GM21528 (cell line): Measurements from ENCODE around the gene RNF130.
A peak's percentile ranks its signal among the peaks of the same experiment; 100 is the strongest.

Experiments used
- ATAC-seq: cut with Tn5 transposase; IDR thresholded peaks from one replicate; pipeline ENCODE4 v1.9.1; 2021; ENCODE audit warnings: mild to moderate bottlenecking, moderate library complexity; ENCODE audit not compliant: unreplicated experiment, low FRiP score

RNF130 gene

DNA sequence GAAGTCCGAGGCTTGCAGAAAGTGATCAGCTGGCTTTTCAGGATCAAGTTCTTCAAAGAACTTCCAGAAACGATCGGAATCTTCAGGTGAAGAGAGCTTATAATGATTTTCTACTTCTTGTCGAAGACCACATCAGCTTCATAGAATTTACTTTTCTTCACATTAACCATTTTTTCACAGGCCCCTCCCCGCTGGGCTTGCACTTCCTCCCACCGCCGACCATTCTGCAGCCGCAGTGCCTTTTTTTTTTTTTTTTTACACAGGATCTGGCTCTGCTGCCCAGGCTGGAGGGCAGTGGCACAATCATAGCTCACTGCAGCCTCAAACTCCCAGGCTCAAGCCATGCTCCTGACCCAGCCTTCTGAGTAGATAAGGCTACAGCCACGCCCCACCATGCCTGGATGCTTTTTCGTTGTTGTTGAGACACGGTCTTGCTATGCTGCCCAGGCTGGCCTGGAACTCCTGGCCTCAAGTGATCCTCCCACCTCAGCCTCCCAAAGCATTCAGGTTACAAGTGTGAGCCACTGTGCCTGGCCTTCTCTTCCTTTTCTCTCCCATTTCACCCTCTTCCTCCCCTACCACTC, 15.3 kb upstream of the RNF130 start:
- ATAC-seq: no peak

DNA sequence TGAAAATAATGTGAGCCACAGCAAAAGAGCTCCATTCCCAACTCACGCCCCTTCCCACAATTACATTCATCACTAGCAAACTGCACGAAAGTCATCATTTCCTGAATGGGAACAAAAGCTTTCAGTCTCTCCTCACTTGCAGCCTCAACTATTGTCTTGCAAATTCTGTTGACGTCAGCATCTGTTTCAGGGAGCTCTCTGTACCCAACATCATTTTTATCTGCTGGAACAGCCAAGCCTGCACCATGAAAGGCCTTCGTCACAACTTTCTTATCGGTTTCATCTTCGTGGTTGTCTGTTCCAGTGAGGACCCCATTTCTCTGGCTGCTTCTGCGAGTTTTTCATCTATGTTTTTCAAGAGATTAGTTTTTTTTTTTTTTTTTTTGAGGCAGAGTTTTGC, 14.3 kb upstream of the RNF130 start:
- ATAC-seq: no peak

DNA sequence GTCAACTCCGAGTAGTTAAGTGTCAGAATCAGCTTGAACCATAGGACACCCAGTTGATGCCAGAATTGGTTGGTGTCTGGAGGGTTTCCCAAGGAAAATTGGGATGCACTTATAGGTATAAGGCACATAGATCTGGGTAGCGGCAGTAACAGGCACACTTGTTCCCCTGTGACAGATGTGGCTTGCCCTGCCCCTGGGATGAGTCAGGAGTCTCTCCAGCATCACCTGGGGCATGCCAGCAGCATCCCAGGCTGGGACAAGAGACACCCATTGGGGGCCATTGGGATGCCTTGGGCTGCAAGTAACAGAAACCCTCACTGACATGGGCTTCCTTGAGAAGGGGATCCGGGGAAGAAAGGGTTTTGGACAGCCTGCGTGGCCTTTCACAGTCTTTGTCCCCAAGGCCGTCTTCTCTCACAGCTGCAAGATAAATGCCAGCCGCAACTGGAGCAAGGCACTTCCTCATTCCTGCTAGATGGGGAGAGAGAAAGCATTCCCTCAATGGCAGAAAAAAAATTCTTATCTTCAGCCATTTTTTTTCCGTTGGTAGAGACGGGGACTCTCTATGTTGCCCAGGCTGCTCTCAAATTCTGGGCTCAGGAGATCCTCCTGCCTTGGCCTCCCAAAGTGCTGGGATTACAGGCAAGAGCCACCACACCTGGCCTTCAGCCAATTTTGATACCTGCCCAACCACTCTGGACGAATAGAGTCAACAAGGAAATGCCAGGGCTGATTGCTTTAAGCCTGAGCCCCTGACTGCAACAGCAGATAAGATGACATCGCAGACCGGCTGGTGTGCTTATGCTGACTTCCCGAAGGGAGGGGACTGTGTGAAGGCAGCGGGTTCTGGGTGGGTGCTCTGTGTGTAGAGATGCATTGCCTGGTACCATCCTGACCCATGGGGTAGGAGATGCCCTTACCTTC, 13.3 kb upstream of the RNF130 start:
- no peak for ATAC-seq

DNA sequence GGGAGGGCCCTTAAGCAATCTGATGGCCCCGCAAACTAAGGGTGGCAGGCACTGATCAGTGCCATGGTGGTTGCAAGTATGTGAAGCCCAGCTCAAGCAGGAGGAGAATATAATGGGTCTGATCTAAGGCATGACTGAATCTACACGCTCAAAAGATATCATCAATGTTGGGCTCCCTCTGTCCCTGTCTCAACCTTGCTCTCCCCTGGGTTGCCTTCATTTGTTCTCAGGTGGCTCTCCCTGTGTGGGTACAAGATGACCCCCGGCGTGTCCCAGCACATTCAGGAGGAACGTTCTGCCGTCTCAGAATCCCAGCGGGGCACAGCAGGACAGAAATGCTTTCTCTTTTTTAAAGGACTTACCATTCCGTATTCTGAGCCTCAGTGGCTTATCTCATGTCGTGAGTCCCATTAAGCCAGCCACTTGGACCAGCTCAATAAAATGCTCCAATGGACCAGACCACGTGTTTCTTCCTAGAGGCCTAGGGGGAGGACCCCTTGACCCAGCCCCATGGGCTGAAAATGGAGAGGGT, 12.0 kb upstream of the RNF130 start:
- no peak for ATAC-seq

DNA sequence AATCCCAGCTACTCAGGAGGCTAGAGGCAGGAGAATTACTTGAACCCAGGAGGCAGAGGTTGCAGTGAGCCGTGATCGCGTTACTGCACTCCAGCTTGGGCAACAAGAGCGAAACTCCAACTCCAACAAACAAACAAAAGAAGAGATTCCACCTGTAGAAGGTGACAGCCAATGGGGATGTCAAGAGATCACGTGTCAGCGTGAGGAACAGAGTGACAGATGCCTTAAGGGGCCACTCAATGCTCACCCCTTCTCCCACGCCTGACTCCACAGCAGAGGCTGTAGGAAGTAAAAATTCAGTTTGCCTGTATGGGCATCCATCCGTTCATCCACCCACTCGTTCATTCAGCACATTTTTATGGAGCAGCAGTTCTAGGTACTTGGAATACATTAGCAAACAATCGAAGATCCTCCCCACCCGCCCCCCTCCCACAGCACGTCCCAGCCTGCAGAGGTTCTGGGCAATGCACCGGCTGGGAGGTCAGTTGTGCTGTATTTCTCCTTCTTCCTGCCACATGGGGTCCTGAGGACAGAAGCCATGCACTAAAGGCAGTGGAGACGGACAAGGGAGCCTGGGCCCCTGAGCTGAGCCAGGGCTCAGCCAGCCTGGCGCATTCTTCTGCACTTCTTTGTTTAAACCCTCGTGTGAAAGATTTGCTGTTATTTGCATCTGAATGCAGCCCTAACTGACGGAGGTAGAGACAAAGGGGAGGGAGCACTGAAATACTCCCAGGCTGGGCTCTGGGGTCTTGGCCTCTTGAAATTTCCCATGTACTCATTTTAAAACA, 11.3 kb upstream of the RNF130 start:
- ATAC-seq: no peak

DNA sequence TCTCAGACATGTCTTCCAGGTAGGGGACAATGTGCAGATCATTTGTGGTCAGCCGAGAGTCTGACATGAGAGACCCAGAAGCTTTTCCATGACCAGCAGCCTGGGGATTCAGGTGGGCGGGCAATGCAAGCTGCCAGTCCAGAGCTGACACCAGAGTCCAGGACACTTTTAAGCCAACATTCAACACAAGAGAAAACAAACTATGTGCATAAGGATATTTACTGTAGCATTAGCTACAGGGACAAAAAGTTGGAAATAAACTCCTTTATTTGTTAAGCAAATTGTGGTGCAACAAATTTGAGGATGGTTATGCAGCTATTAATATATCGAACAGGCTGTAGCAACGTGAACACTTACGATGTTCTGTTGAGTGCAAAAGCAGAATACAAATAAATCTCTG, 9.9 kb upstream of the RNF130 start:
- no peak for ATAC-seq

DNA sequence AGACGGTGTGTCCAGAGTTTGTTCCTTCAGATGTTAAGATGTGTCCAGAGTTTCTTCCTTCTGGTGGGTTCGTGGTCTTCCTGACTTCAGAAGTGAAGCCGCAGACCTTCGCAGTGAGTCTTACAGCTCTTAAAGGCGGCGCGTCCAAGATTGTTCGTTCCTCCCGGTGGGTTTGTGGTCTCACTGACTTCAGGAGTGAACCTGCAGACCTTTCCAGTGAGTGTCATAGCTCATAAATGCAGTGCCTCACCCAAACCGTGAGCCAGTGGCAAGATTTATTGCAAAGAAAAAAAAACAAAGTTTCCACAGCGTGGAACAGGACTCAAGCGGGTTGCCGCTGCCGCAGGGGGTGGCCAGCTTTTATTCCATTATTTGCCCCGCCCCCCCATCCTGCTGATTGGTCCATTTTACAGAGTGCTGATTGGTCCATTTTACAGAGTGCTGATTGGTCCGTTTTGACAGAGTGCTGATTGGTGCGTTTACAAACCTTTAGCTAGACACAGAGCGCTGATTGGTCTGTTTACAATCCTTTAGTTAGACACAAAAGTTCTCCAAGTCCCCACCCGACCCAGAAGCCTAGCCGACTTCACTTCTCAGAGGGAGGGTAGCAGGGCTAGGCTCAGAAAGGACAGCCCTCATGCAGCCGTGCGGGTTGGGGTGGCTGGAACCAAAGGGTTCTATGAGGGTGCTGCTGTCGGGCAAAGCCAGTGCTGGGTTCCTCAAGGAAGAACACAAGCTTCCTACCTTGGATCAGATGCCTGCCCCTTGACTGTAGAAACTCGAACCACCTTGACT, 9.1 kb upstream of the RNF130 start:
- ATAC-seq: no peak

DNA sequence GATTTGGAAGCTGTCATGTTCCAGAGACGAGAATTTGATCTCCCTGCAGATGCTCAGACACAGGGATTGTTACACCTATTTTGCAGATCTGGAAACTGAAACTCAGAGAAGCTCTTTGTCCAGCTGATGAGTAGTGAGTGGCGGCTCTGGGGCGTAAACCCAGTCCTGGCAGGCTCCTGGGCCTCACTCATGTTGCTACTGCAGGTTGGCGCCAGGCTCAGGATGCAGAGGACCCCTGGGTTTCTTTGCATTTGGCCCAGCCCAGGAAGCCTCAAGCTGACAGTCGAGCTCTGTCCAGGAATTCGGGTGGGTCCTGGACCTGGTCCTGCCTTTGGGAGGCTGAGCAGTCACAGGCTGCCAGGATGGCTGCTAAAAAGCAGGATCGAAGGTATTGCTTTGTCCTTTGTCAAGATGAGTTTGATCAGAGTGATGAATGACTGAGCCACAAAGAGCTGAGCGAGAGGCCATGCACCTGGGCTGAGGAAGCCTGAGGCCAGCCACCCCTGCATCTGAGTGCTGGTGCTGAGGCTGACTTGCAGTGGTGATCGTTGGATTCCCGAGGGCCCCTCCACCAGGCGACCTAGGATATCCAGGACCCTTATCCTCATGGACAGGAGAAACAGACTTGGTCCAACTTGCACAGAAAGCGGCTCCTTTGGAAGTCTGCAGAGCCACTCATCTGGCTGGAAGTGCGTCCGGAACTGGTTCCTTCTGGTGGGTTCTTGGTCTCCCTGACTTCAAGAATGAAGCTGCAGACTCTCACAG, 8.3 kb upstream of the RNF130 start:
- ATAC-seq: no peak

DNA sequence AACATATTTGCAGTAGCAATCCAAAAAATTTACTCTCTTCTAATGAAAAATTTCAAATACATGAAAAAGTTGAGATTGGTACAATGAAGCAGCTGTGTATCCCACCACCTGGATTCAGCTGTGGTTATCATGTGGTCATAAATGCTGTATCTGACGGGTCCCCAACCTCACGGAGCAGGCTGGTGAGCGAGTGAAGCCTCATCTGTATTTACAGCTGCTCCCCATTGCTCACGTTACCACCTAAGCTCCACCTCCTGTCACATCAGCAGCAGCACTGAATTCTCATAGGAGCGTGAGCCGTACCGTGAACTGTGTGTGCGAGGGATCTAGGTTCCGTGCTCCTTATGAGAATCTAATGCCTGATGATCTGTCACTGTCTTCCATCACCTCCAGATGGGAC, 6.8 kb upstream of the RNF130 start:
- ATAC-seq: no peak

DNA sequence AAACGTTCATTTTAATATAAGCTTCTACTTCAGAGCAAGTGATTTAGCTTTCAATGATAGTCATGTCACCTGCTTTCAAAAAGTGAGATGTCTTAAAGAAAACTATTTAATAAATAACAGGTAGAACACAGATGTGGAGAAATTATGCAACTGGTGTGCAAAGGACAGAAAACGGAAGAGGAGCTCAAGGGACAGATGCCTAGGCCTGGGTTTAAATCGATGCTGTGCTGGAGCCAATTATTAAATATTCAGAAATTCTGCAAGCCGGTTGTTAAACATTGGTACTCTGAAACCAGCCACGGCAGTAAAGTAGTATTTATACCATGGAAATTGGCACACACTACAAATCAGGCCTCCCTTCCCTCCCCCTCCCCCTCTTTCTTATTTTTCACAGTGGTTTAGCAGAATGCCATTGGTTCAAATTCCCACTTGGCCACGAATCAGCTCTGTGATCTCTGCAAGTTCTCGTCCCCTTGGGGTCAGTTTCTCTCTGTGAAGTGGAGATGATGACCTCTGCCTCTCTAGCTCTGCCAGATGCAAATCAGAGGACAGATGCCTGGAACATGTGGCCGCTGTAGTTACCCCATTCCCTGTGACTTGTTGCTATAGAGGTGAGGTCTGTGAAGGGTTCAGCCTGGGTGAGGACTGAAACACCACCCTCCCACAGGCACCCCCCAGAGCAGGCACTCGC, 6.2 kb upstream of the RNF130 start:
- ATAC-seq: no peak

DNA sequence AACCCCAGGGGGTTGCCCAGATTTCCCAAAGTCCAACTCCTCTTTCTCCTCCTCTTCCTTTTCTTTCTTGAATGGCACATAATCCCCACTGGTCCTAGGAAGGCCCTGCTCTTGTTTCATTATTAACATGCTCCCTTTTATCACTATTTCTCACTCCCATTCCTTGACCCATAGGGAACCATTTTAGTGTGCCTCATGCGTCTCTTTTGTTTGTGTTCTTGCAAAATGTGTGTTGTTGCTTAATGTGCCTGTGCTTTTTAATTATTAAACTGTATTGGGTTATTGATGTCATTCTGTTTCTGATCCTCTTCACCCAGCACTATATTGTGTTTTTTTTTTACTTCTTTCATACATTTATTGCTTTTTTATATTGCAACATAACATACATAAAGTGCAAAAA, 4.1 kb upstream of the RNF130 start:
- no peak for ATAC-seq

DNA sequence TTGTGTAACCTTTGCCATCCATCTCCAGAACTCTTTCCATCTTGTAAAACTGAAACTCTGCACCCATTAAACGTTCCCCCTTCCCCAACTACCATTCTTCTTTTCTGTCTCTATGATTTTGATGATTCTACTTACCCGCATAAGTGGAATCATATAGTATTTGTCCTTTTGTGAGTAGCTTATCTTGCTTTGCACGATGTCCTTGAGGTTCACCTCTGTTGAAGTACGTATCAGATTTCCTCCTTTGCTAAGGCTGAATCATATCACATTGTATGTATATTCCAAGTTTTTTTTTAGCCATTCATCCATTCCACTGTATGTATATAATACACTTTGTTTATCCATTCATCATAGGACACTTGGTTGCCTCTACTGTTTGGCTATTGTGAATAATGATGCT, 2.9 kb upstream of the RNF130 start:
- no peak for ATAC-seq

DNA sequence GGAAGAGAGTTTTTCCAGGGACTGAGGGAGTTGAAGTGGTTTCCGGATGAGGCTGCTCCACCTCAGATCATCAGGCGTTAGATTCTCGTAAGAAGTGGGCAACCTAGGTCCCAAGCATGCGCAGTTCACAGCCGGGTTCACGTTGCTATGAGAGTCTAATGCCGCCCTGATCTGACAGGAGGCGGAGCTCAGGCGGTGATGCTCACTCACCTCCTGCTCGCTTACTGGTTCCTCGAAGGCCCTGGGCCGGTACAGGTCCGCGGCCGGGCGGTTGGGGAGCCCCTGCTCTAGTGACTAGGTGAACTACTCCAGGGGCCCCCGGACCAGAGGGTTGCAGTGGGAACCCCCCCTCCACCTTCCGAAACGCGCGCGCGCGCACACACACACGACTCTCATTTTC, 997 bp upstream of the RNF130 start:
- no peak for ATAC-seq

DNA sequence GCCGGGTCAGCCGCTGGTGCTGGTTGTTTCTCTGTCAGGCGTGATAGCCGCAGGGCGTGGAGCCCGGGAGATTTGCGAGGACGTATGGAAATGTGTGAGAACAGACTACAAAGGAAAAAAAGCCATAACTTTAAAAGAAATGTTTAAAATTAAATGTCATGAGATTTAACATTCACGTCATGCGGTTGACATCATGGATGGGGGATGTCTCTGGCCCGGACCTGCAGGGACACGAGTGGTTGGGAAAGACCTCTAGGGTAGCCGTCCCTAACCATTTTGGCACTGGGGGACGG, 643 bp upstream of the RNF130 start:
- no peak for ATAC-seq

DNA sequence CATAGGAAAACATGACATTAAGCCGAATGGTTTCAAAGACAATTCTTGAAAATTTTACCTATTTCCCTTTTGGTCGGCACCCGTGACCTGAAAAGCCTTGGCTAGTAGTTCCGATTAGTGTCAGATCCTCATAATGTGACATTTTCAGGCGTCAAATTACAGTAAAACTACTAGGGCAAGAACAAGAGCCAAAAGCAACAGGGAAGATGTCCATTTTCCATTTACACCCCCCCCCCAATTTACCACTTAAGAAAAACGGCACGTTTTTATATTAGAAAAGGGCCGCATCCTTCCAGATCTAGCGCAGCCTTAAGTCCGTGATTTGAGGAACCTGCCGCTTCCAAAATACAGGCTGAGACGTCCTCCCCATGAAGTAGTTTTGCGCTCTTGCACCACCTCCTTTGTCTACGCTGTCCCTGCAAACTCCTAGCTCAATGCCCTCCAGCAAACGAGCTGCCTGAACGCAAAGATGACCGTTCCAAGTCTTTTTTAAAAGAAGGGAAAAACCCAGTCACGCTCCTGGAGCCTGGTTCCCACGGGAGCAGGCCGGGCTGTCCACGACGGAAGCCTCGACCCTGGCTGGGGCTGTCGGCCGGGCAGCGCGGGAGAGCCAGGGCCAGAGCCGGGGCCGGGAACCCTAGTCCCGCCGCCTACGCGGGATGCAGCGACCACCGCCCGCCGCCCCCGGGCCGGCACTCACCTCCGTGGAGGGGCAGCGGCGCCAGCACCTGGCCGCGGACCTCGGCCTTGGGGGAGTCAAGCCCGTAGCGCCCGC, 616 bp downstream of the RNF130 start:
- peak; percentile 31 for ATAC-seq

DNA sequence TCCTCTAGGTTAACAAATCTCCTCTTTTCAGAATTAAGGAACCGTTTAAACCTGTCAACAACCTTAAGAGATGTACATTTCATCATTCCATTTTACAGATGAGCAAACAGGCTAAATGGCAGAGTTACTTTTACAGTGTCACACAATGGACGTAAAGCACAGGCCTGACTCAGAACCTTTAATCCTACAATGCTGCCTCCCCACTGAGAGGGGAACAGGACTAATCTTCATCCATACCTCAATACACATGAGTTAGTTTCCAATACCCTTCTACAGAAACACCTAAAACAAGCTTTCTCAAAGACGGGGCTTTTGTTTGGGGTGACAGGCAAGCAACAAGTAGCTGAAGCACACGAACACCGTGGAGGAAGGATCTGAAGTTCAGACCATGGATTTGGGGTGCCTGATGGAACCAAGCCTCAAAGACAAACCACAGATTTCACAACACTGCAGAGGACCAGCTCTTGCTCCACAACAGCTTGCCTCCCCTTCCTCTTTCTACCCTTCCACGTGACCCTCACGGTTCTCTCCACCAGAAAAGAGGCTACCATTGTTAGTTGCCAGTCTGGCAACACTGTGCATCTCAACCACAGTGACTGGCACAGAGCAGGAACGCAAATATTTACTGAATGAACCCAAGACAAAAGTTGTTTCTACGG, 1.8 kb downstream of the RNF130 start:
- no peak for ATAC-seq

DNA sequence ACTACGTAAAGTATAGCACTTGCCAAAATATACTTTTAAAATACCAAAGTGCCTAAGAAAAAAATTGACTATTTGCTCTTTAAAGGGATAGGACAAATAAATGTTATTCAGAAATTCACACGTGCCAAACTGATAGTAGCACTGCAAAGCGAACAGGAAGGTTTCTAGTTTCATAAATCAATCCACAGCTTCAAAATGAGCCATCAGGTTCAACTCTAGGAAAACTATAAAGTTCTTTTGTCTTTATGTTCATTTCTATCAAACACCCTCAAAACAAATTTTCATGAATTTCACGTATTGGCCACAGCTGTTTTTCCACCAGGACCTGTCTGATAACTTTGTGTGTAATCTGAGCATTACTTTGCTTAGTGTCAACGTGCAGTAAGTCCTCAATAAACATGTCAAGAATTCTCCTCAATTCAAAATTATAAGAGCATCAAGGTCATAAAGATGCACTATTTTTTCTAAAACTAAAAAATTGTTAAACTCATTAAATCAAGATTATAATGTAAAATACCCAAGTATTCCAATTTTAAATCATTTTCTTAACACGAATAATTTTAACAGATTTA, 3.0 kb downstream of the RNF130 start:
- ATAC-seq: no peak

DNA sequence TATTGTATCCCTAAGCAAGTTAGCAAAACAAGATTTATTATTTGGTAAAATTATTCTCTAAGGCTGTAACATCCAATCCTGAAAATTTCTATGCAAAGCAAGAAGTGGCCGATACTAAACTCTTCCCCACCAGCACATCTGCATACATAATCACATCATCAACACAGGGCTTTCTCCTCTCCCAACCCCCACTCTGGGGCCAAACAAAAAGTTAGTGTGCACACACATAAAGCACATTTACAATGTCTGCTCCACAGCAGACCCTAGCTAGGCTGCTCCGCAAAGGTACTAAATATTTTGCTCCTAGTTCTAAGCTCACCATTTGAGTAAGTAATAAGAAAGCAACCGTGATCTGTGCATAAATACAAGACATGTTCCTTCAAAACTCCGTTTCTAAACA, 3.6 kb downstream of the RNF130 start:
- ATAC-seq: no peak
